Measurements from ENCODE around the gene BOC.
"Not testable (repeated sequence)": the region's sequence is repeated elsewhere in the genome, so short reads cannot be mapped to it uniquely, and the experiment has no call there.

The BOC gene

DNA sequence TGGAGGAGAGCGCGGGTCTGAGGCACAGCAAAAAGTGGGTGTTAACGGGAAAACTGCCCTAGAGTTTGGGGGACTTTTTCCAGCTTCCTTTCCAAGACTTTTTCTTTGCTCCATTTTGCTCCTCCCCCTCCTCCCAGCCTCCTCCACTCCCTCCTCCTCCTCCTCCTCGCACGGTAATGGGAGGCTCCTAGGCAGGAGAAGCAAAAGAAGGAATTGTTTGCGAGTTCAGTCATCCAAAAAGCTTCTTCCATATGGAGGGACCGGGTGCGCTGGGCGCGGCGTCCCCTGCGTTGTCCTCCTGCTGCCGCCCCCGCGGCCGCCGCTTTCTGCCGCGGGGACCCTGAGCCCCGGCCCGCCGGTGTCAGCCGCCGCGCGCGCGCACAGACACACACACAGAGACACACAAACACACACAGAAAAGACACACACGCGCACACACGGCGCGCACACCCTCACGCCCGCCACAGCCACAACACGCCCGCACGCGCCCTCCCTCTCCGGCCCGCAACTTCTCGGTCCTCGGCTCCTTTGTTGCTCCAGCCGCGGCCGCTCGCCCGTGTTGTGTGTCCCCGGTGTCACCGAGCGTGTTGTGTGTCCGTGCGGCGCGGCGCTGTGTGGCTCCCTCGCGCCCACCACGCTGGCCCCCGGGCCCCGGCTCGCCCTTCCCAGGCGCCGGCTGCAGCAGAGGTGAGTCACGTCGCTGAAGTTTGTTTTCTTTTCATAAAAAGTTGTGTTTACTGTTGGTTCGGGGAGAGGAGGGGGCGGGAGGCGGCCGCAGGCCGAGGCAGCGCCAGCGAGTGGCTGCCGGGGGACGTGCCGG lies at the start of gene BOC:
BOC (plus strand) TSS at position 228 of the 820 bp plus-strand sequence. CDS start 38,246 bp downstream, outside the sequence.
- no peak for DNase-seq

GRCh38 chr3:113161661-113162060 lies 49.7 kb upstream of the BOC start:
- DNase-seq, result no peak

DNA sequence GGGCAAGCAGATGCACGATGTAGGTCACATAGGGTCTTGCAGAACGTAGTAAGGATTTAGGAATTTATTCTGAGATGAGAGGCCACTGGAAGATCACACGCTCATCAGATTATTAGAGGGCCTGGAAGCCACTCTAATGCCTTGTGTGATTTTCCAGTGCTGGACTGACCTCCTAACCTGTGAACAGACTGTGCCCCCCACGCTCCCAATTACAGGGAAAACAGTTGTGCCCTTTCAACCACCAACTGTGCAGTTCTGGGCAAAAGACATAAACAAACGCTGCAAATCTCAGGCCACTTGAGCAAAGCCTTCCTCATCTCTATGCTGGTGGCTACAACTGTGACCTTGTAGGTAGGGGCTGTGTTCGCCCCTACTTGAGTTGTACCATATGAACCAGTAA lies 48.2 kb upstream of the BOC start:
- DNase-seq, result no peak

- no peak for DNase-seq
These were observed 45.5 kb upstream of the BOC start for GRCh38 chr3:113165841-113166240.

DNA sequence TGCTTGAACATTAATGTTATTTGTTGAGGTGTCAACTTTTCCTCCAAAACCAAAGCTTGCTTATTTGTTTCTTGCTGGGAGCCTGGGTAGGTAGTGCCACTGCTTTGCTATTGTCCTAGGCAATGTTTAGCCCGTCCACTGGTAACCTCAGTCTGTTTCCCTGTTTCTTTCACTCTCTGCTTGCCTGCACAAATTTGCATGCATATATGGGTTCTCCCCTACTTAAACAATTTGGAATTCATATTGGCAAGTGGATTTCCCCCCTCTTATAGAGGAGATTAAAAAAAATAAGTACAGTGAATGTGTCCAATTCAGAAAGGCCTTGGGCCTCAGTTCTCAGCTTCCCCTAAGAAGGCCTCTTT lies 45.0 kb upstream of the BOC start:
- DNase-seq, result no peak

- DNase-seq, result no peak
These were observed 44.5 kb upstream of the BOC start for GRCh38 chr3:113166719-113167492.

DNA sequence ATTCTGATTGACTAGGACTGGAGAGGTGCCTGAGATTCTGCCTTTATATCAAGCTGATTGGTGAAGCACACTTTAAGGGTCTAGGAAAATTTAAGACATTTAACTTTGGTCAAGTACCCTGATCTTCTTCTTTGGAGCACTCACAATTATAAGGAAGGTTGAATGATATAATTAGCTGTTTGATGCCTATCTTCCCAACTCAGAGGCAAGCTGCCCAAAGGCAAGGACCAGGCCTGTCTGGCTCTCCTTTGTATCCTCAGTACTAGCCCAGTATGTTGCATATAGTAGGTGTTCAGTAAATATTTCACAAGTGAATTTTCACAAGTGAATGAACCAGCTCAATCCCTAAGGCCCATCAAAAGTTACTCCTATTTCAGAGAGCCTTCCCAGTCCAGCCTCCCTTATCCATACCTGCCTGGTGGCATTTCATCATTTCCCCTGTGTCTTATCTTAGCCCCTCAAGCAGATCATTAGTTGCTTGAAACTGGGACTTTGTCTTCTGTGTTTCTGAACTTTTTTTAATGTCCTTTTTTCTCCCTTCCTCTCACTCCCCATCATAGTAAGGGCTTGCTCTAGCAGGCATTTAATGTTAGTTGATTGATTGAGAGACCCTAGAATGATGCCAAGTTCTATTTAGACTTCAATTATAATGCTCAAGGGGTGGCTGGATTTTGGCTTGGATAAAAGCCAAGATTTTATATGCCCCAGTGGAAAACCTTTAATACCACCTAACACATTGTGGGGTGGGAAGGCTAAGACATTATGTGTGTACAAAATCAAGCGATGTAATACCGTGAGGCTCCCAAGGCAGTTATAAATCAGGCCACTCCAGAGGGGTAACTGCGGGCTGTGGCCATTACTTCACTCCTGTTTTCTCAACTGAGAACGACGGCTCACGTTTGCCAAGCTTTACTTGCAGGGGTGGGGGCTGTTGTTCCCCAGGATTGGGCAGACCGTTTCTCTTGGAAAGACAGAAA lies 43.2 kb upstream of the BOC start:
- DNase-seq, result no peak

- no peak for DNase-seq
These were observed 41.4 kb upstream of the BOC start for GRCh38 chr3:113169891-113170452.

DNA sequence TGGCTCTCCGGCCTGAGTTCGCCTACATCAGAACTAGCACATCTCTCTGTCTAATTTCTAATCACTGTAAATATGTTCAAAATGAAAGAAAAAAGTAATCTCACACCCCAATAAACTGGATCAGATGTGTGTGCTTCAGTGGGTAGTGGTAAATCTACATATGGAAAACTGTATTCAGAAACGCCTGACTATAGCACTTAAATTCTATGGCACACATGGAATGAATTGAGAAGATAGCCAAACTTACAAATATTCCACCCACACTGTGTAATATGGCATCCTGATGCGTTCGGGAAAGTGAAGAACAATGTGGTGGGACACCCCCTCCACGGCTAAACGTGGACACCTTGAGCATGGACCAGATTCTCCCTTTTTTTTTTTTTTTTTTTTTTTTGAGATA lies 40.6 kb upstream of the BOC start:
- no peak for DNase-seq

- DNase-seq, result not testable (repeated sequence)
These were observed 39.6 kb upstream of the BOC start for GRCh38 chr3:113171675-113172300.

DNA sequence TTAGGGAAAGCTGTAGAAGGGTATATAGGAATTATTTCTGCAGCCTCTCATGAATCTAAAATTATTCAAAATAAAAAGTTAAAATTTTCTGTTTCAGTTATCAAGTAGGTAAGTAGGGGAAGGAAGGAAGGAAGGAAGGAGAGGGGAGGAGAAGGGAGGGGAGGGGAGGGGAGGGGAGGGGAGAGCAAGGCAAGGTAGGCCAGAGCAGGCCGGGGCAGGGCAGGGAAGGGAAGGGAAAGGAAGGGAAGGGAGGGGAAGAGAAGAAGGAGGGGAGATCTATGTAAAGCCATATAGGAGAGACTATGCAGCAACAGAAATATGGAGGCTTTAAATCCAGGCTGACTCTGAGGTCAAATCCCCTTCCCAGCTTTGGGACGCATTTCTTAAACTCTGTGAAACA lies 38.3 kb upstream of the BOC start:
- no peak for DNase-seq

GRCh38 chr3:113174304-113174703 lies 37.1 kb upstream of the BOC start:
- DNase-seq, result no peak

DNA sequence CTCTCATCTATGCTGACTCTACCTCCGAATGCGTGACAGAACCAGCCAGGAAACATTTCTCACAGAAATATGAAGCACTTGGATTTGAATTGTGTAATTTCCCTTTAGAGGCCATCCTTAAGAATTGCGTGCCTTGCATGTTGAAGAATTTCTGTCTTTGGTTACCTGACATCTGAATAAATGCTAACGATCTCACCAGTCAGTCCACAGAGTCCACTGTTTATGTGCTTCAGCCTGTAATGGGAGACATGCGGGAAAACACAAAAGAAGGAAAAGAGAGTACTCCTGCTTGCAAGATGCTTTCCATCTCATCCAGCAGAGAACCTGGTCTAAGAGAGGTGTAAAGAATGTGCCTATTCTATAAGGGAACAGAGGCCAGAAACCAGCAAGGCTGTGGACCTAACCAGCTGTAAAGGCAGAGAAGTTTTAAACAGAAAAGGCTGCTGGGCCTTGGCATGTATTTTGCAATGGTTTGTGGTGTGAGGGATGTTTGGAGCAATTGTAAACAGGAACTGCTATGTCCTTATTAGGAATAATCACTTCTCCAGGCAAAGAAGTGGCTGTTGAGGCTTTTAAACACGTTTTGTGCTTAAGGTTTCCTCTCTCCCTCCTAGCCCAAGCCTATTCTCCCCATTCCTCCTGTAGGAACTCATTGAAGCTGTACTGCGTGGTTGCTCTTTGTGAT lies 36.4 kb upstream of the BOC start:
- DNase-seq, result no peak

DNA sequence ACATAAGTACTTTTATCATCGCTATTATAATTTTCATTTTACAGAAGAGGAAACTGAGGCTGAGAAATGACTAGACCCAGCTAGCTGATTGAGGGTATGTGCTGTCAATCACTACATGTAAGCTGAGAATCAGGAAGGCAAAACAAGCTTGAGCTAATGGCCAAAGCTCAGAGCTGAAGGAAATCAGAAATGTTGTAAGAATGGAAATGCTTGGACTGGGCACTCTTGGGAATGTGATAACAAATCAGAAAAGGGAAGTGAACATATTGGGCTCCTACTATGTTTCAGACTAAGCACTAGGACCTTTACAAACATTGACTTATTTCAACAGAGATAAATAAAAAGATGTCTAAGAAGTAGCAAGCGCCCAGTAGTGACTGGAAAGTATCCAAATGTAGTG lies 33.8 kb upstream of the BOC start:
- no peak for DNase-seq

DNA sequence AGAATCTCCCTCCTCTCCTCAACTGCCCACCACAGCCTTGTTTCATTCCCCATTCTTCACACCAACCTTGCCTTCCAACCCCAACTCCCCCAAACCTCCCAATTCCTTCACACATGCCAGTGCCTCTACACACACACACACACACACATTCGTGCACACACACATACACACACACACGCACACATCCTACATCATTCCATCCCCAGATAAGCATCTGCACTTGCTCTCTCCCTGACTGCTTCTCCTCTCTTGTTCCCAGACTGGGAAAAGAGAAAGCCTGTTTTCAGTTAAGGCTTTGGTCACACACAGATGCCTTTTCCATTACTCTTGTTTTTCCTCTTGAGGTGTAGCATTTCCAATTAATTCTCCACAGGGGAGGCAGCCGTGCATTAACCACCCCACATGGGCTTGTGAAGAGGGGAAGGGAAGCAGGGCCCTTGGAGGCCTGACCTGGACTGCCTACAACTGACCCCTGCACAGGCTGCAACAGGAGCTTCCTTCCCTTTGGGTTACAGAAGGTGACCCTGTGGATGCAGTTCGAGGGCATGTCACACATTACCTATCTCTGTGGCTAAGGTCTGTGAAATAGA lies 32.0 kb upstream of the BOC start:
- DNase-seq, result no peak

GRCh38 chr3:113183748-113184661 lies 27.4 kb upstream of the BOC start:
- no peak for DNase-seq

DNA sequence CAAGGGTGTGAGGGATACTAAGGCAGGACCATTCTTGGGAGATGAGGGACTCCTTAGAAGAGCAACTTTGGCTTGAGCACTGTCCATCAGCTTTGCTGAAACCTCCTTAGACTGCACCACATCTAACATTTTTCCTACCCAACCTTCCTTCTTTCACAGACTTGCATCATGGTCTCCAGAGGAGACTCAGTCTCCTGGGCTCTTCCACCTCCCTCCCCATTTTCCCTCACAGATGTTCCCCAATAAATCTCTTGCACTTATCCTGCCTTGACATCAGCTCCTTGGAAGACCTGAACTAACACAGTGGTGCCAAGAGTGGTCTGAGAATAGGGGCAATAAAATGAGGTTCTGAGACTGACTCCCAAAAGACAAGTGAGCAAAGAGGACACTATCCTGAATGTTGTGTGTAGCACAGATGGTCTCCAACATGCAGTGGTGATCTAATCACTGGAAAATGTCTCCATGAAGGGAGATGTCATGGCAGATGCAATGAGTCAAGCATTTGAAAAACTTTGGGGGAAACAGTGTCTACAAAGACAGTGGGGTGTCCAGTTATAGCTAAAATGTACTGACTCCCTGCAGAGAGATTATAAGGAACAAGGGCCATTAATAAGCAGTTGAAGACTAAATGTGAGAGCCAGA lies 26.0 kb upstream of the BOC start:
- DNase-seq, result no peak

DNA sequence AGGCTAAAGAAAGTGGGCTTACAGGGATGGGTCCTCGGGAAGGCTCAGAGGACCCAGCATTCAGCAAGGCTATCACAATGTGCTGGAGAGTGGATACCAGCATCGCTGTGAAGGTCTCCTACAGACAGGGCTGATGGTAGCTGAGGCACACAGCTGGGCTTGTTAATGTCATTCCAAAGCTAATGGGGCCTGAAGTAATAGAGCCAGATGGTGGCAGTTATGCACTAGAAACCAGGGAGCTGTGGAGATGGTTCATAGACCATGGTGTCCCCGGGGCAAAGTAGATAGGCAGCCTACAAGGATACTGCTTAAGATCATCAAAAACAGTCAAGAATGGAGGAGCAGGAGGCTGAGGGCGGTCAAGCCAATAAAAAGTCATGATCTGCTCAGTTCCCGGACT lies 24.8 kb upstream of the BOC start:
- no peak for DNase-seq

DNA sequence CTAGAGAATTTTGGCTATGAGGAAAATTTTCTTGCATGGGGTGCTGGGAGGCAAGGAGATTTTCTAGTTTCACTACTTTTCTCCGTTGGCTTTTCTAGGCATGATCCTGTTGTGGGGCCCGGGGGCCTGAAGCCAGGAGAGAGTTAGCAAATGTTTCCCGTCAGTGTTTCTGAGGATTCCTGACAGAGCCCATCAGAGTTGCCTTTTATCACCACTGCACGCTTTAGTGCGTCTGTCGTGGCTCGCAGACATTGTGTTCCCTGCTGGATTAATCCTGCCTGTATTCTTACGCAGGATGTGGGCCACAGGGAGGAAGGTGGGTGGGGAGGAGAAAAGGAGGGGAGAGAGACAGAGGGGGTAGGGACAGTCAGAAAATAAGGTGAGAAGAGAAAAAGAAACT lies 18.1 kb upstream of the BOC start:
- no peak for DNase-seq

GRCh38 chr3:113193719-113194118 lies 17.6 kb upstream of the BOC start:
- no peak for DNase-seq
